OCI-LY3 (cell line): ENCODE measurements around the gene CRIM1.
"Not testable (repeated sequence)": the region's sequence is repeated elsewhere in the genome, so short reads cannot be mapped to it uniquely, and the experiment has no call there.

ENCODE experiments used
- EZH2phosphoT487 ChIP-seq: fragments of 200-600 bp; shearing (Covaris generic); IDR thresholded peaks from 2 replicates; pipeline ENCODE4 v1.6.1; 2018; ENCODE audit warnings: antibody characterized with exemption, mixed run types, low read depth
- TF ChIP-seq, protein P1 (sequence below): fragments of 200-600, 300-600 bp; sonication (generic); IDR thresholded peaks from 2 replicates; pipeline ENCODE4 v1.5.1; 2014; ENCODE audit warnings: antibody characterized with exemption, low read length, low read depth

DNA sequence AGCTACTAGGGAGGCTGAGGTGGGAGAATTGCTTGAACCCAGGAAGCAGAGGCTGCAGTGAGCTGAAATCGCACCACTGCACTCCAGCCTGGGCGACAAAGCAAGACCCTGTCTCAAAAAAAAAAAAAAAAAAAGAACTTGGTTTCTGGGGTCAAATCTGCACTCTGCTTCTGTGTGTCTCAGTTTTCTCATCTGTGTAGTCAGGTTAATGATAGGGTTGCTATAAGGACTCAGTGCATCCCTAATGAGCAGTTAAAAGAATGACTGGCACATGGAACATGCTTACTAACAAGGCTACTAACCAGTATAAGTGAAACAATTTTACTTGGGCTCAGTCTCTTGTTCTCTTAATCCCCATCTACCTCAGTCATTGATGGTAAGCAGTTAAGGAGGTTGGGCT is 7.5 kb downstream of the CRIM1 start:
- TF ChIP-seq, protein P1, sequence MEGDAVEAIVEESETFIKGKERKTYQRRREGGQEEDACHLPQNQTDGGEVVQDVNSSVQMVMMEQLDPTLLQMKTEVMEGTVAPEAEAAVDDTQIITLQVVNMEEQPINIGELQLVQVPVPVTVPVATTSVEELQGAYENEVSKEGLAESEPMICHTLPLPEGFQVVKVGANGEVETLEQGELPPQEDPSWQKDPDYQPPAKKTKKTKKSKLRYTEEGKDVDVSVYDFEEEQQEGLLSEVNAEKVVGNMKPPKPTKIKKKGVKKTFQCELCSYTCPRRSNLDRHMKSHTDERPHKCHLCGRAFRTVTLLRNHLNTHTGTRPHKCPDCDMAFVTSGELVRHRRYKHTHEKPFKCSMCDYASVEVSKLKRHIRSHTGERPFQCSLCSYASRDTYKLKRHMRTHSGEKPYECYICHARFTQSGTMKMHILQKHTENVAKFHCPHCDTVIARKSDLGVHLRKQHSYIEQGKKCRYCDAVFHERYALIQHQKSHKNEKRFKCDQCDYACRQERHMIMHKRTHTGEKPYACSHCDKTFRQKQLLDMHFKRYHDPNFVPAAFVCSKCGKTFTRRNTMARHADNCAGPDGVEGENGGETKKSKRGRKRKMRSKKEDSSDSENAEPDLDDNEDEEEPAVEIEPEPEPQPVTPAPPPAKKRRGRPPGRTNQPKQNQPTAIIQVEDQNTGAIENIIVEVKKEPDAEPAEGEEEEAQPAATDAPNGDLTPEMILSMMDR: not testable (repeated sequence)
- not testable (repeated sequence) for TF ChIP-seq EZH2phosphoT487
